ENCODE measurements around the gene PTPRM. TPM values are rescaled to one million over a fixed set of nuclear protein-coding genes. Genes with fewer than 3 reads are reported as not detected.

The PTPRM gene
- polyA plus RNA-seq, 1 donor from 2014 or later, result 126 TPM

GRCh38 chr18:8319798-8320489 lies 752.8 kb downstream of the PTPRM start:
- Histone ChIP-seq H3K36me3 (ENCODE audit: insufficient read depth, low read length) (no peaks in the 10 kb centered on the region), H3K9me2 (ENCODE audit: insufficient read depth, low read length) (no peaks in the 10 kb centered on the region), H3F3A (ENCODE audit: insufficient read depth, low read length, poor library complexity, severe bottlenecking) (no peaks in the 10 kb centered on the region), H3K27me3 (ENCODE audit: insufficient read depth, low read depth, low read length) (no peaks in the 10 kb centered on the region), H3K4me3 (ENCODE audit: low read length) (no peak overlapping the region), H3K79me2 (replicated peaks; ENCODE audit: insufficient read depth, low read length) (no peaks in the 10 kb centered on the region), H3K9me3 (ENCODE audit: low read length) (no peaks in the 10 kb centered on the region), H3K27ac (ENCODE audit: low read length) (no peak overlapping the region), H3K4me2 (ENCODE audit: low read length) (no peak overlapping the region), H3K9ac (ENCODE audit: low read length) (no peak overlapping the region), H4K20me1 (ENCODE audit: insufficient read depth) (no peaks in the 10 kb centered on the region), H2AFZ (ENCODE audit: low read depth, low read length) (no peak overlapping the region)
- no peak for TF ChIP-seq POLR2AphosphoS5 (IDR thresholded peaks at IDR 0.05)
- no peak for TF ChIP-seq MXI1 (conservative IDR thresholded peaks at IDR 0.05; ENCODE audit: poor library complexity, severe bottlenecking)
- TF ChIP-seq EZH2 (IDR thresholded peaks at IDR 0.05; ENCODE audit: borderline replicate concordance, insufficient read depth, low read length, poor library complexity, severe bottlenecking), result no peak
- TF ChIP-seq TAF1 (IDR thresholded peaks at IDR 0.05; ENCODE audit: low read depth), result no peak
- TF ChIP-seq EP300 (conservative IDR thresholded peaks at IDR 0.05; ENCODE audit: poor library complexity, severe bottlenecking), result no peak
- no peak for TF ChIP-seq SMC3 (conservative IDR thresholded peaks at IDR 0.05; ENCODE audit: poor library complexity)
- TF ChIP-seq RAD21 (conservative IDR thresholded peaks at IDR 0.05), result no peak
- TF ChIP-seq, protein P1, sequence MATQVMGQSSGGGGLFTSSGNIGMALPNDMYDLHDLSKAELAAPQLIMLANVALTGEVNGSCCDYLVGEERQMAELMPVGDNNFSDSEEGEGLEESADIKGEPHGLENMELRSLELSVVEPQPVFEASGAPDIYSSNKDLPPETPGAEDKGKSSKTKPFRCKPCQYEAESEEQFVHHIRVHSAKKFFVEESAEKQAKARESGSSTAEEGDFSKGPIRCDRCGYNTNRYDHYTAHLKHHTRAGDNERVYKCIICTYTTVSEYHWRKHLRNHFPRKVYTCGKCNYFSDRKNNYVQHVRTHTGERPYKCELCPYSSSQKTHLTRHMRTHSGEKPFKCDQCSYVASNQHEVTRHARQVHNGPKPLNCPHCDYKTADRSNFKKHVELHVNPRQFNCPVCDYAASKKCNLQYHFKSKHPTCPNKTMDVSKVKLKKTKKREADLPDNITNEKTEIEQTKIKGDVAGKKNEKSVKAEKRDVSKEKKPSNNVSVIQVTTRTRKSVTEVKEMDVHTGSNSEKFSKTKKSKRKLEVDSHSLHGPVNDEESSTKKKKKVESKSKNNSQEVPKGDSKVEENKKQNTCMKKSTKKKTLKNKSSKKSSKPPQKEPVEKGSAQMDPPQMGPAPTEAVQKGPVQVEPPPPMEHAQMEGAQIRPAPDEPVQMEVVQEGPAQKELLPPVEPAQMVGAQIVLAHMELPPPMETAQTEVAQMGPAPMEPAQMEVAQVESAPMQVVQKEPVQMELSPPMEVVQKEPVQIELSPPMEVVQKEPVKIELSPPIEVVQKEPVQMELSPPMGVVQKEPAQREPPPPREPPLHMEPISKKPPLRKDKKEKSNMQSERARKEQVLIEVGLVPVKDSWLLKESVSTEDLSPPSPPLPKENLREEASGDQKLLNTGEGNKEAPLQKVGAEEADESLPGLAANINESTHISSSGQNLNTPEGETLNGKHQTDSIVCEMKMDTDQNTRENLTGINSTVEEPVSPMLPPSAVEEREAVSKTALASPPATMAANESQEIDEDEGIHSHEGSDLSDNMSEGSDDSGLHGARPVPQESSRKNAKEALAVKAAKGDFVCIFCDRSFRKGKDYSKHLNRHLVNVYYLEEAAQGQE (IDR thresholded peaks at IDR 0.05; ENCODE audit: borderline replicate concordance), result no peak
- TF ChIP-seq, protein P2, sequence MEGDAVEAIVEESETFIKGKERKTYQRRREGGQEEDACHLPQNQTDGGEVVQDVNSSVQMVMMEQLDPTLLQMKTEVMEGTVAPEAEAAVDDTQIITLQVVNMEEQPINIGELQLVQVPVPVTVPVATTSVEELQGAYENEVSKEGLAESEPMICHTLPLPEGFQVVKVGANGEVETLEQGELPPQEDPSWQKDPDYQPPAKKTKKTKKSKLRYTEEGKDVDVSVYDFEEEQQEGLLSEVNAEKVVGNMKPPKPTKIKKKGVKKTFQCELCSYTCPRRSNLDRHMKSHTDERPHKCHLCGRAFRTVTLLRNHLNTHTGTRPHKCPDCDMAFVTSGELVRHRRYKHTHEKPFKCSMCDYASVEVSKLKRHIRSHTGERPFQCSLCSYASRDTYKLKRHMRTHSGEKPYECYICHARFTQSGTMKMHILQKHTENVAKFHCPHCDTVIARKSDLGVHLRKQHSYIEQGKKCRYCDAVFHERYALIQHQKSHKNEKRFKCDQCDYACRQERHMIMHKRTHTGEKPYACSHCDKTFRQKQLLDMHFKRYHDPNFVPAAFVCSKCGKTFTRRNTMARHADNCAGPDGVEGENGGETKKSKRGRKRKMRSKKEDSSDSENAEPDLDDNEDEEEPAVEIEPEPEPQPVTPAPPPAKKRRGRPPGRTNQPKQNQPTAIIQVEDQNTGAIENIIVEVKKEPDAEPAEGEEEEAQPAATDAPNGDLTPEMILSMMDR (IDR thresholded peaks at IDR 0.05; ENCODE audit: poor library complexity, severe bottlenecking), result no peak

DNA sequence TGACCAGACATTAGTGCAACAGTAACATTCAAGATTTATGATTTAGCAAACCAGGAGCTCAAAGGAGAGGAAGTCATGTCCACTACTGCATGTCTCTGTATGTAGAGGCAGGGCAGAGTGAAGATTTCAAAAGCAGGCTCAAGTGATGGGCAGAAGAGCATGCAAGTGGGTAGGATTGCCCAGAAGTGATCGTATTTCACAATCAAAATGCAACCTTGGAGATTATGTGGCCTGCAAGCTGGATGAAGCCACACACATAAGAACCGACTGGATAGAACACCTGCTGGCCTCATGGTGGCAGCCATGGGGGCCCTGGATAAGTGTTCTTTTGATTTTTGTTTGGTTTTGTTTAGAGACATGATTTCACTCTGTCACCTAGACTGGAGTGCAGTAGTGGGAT lies 755.4 kb downstream of the PTPRM start:
- Histone ChIP-seq H3K4me3 (ENCODE audit: low read length) (no peak overlapping the region), H3K79me2 (replicated peaks; ENCODE audit: insufficient read depth, low read length) (no peaks in the 10 kb centered on the region), H3K4me2 (ENCODE audit: low read length) (no peak overlapping the region), H2AFZ (ENCODE audit: low read depth, low read length) (no peak overlapping the region), H3K9ac (ENCODE audit: low read length) (no peak overlapping the region), H3K9me3 (ENCODE audit: low read length) (no peaks in the 10 kb centered on the region), H4K20me1 (ENCODE audit: insufficient read depth) (no peaks in the 10 kb centered on the region), H3K36me3 (ENCODE audit: insufficient read depth, low read length) (no peaks in the 10 kb centered on the region), H3F3A (ENCODE audit: insufficient read depth, low read length, poor library complexity, severe bottlenecking) (no peaks in the 10 kb centered on the region), H3K27me3 (ENCODE audit: insufficient read depth, low read depth, low read length) (no peaks in the 10 kb centered on the region), H3K27ac (ENCODE audit: low read length) (no peak overlapping the region), H3K9me2 (ENCODE audit: insufficient read depth, low read length) (no peaks in the 10 kb centered on the region)
- TF ChIP-seq SMC3 (conservative IDR thresholded peaks at IDR 0.05; ENCODE audit: poor library complexity), result no peak
- TF ChIP-seq TAF1 (IDR thresholded peaks at IDR 0.05; ENCODE audit: low read depth), result no peak
- TF ChIP-seq, protein P2 (IDR thresholded peaks at IDR 0.05; ENCODE audit: poor library complexity, severe bottlenecking), result no peak
- no peak for TF ChIP-seq RAD21 (conservative IDR thresholded peaks at IDR 0.05)
- no peak for TF ChIP-seq MXI1 (conservative IDR thresholded peaks at IDR 0.05; ENCODE audit: poor library complexity, severe bottlenecking)
- TF ChIP-seq POLR2AphosphoS5 (IDR thresholded peaks at IDR 0.05), result no peak
- no peak for TF ChIP-seq EZH2 (IDR thresholded peaks at IDR 0.05; ENCODE audit: borderline replicate concordance, insufficient read depth, low read length, poor library complexity, severe bottlenecking)
- TF ChIP-seq EP300 (conservative IDR thresholded peaks at IDR 0.05; ENCODE audit: poor library complexity, severe bottlenecking), result no peak
- TF ChIP-seq, protein P1 (IDR thresholded peaks at IDR 0.05; ENCODE audit: borderline replicate concordance), result no peak
